WTC11 (cell line): ENCODE measurements around the gene PLXNB1. TPM values are rescaled to one million over a fixed set of nuclear protein-coding genes. Genes with fewer than 3 reads are reported as not detected.
A peak's percentile ranks its signal among the peaks of the same experiment; 100 is the strongest.

Source experiments
- ATF1 ChIP-seq: sonication (generic); formaldehyde crosslinking; IDR thresholded peaks from 2 replicates; pipeline ENCODE4 v1.8.1; 2023; ENCODE audit warnings: mild to moderate bottlenecking, moderate library complexity, missing genetic modification reagents
- CBFB ChIP-seq: sonication (generic); formaldehyde crosslinking; IDR thresholded peaks from 2 replicates; pipeline ENCODE4 v1.8.1; 2022; ENCODE audit warnings: mild to moderate bottlenecking, low read depth, missing genetic modification reagents
- CTCF ChIP-seq: fragments of 200-600 bp; IDR thresholded peaks from 2 replicates; pipeline ENCODE4 v1.8.0; 2022; ENCODE audit warnings: antibody characterized with exemption
- E2F5 ChIP-seq: sonication (generic); formaldehyde crosslinking; IDR thresholded peaks from 2 replicates; pipeline ENCODE4 v1.8.1; 2022; ENCODE audit warnings: mild to moderate bottlenecking, moderate library complexity, missing genetic modification reagents
- EMX1 ChIP-seq: fragments of 250-450 bp; sonication (Bioruptor Pico); IDR thresholded peaks from 2 replicates; pipeline ENCODE4 v1.8.0; 2021; ENCODE audit warnings: mild to moderate bottlenecking
- ESRRA ChIP-seq: sonication (generic); formaldehyde crosslinking; IDR thresholded peaks from 2 replicates; pipeline ENCODE4 v1.8.1; 2022; ENCODE audit warnings: mild to moderate bottlenecking, missing genetic modification reagents, borderline replicate concordance
- FOXJ3 ChIP-seq: sonication (generic); formaldehyde crosslinking; IDR thresholded peaks from 2 replicates; pipeline ENCODE4 v1.9.0; 2021; ENCODE audit warnings: missing genetic modification reagents, mild to moderate bottlenecking, borderline replicate concordance
- FOXK1 ChIP-seq: sonication (generic); formaldehyde crosslinking; IDR thresholded peaks from 2 replicates; pipeline ENCODE4 v1.8.0; 2022; ENCODE audit warnings: mild to moderate bottlenecking, moderate library complexity, missing genetic modification reagents
- GRHL2 ChIP-seq: fragments of 250-450 bp; sonication (Bioruptor Pico); IDR thresholded peaks from 2 replicates; pipeline ENCODE4 v1.8.0; 2022; ENCODE audit warnings: mild to moderate bottlenecking, moderate library complexity; ENCODE audit not compliant: insufficient replicate concordance, severe bottlenecking
- IRF1 ChIP-seq: sonication (generic); formaldehyde crosslinking; IDR thresholded peaks from 2 replicates; pipeline ENCODE4 v1.8.0; 2023; ENCODE audit warnings: missing genetic modification reagents
- MXD4 ChIP-seq: fragments of 250-450 bp; sonication (Bioruptor Pico); IDR thresholded peaks from 2 replicates; pipeline ENCODE4 v1.8.0; 2021; ENCODE audit warnings: mild to moderate bottlenecking, moderate library complexity, borderline replicate concordance
- MYBL2 ChIP-seq: sonication (generic); formaldehyde crosslinking; IDR thresholded peaks from 2 replicates; pipeline ENCODE4 v1.8.1; 2023; ENCODE audit warnings: mild to moderate bottlenecking, moderate library complexity, missing genetic modification reagents
- NFE2L1 ChIP-seq: sonication (generic); formaldehyde crosslinking; IDR thresholded peaks from 2 replicates; pipeline ENCODE4 v1.8.1; 2023; ENCODE audit warnings: missing genetic modification reagents
- NR1H2 ChIP-seq: sonication (generic); formaldehyde crosslinking; IDR thresholded peaks from 2 replicates; pipeline ENCODE4 v1.9.0; 2021; ENCODE audit warnings: mild to moderate bottlenecking, moderate library complexity, missing genetic modification reagents
- NR3C1 ChIP-seq: sonication (generic); formaldehyde crosslinking; conservative IDR thresholded peaks from 2 replicates; pipeline ENCODE4 v1.8.1; 2023; ENCODE audit warnings: low read depth, mild to moderate bottlenecking, missing genetic modification reagents
- PREB ChIP-seq: sonication (generic); formaldehyde crosslinking; IDR thresholded peaks from 2 replicates; pipeline ENCODE4 v1.8.1; 2022; ENCODE audit warnings: mild to moderate bottlenecking, missing genetic modification reagents, moderate library complexity, borderline replicate concordance
- SP1 ChIP-seq: sonication (generic); formaldehyde crosslinking; conservative IDR thresholded peaks from 2 replicates; pipeline ENCODE4 v1.8.1; 2022; ENCODE audit warnings: missing genetic modification reagents
- STAT6 ChIP-seq: sonication (generic); formaldehyde crosslinking; conservative IDR thresholded peaks from 2 replicates; pipeline ENCODE4 v1.8.1; 2023; ENCODE audit warnings: mild to moderate bottlenecking, low read depth, missing genetic modification reagents, moderate library complexity
- ZNF317 ChIP-seq: sonication (generic); formaldehyde crosslinking; IDR thresholded peaks from 2 replicates; pipeline ENCODE4 v1.8.1; 2023; ENCODE audit warnings: low read depth, mild to moderate bottlenecking, moderate library complexity, missing genetic modification reagents, borderline replicate concordance
- ZNF532 ChIP-seq: fragments of 250-450 bp; sonication (Bioruptor Pico); IDR thresholded peaks from 2 replicates; pipeline ENCODE4 v1.9.0; 2021; ENCODE audit warnings: mild to moderate bottlenecking, borderline replicate concordance
- total RNA-seq: library from RNA; stranded (reverse); gene quantifications from 3 replicates; pipeline ENCODE4 v1.2.3, GENCODE V29; 2021
- TF ChIP-seq, protein P1 (sequence below): sonication (generic); formaldehyde crosslinking; IDR thresholded peaks from 2 replicates; pipeline ENCODE4 v1.8.1; 2023; ENCODE audit warnings: mild to moderate bottlenecking, moderate library complexity, missing genetic modification reagents
- TF ChIP-seq, protein P2 (sequence below): fragments of 250-450 bp; sonication (Bioruptor Pico); conservative IDR thresholded peaks from 2 replicates; pipeline ENCODE4 v1.9.0; 2021; ENCODE audit warnings: mild to moderate bottlenecking

Gene PLXNB1
- total RNA-seq, 1 experiment from 2014 or later = 143 TPM

- TF ChIP-seq E2F5 (CRISPR knock-in tag) (no peak), NR3C1 (CRISPR knock-in tag) (no peak), FOXK1 (CRISPR knock-in tag) (peak; percentile 51; the same call in 1 of the 2 replicates), NFE2L1 (peak; percentile 99), ZNF532 (peak; percentile 23; the same call in 1 of the 2 replicates), STAT6 (CRISPR knock-in tag) (no peak), MXD4 (CRISPR knock-in tag) (no peak), CBFB (no peak), ZNF317 (no peak), MYBL2 (CRISPR knock-in tag) (no peak), EMX1 (CRISPR knock-in tag) (no peak), CTCF (no peak), NR1H2 (CRISPR knock-in tag) (no peak), ATF1 (no peak), GRHL2 (CRISPR knock-in tag) (no peak), IRF1 (CRISPR knock-in tag) (no peak), ESRRA (CRISPR knock-in tag) (no peak), SP1 (peak; percentile 75), FOXJ3 (no peak), PREB (no peak)
- TF ChIP-seq, protein P1, sequence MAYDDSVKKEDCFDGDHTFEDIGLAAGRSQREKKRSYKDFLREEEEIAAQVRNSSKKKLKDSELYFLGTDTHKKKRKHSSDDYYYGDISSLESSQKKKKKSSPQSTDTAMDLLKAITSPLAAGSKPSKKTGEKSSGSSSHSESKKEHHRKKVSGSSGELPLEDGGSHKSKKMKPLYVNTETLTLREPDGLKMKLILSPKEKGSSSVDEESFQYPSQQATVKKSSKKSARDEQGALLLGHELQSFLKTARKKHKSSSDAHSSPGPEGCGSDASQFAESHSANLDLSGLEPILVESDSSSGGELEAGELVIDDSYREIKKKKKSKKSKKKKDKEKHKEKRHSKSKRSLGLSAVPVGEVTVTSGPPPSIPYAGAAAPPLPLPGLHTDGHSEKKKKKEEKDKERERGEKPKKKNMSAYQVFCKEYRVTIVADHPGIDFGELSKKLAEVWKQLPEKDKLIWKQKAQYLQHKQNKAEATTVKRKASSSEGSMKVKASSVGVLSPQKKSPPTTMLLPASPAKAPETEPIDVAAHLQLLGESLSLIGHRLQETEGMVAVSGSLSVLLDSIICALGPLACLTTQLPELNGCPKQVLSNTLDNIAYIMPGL (CRISPR knock-in tag) = 0 out of 2 replicates have a peak, but pooled peaks have one; percentile 18
- TF ChIP-seq, protein P2, sequence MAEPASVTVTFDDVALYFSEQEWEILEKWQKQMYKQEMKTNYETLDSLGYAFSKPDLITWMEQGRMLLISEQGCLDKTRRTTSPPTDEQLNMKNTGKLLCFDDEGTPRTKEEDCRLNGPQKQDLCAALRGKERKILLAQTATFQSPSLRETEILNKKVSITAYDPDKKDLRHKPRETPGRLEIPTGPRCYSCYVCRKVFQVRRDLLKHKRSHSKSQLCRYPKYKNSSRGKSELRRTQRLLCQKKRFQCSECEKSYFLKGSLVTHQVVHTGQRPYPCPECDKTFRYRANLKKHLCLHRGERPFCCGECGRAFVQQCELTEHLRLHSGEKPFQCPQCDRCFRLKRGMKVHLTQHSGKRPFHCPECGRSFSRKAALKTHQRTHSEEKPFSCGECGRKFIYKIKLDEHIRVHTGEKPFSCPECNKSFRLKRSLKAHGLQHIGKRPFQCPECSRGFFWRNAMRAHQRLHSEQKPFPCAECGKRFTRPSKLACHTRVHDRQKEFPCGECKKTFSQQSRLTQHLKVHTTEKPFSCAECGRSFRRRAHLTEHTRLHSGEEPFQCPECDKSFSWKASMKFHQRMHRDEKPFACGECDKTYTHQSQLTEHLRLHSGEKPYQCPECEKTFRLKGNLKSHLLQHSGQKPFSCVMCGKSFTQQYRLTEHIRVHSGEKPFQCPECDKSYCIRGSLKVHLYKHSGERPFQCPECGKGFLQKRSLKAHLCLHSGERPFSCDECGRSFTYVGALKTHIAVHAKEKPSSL = no peak
Measured at GRCh38 chr3:48465531-48466378, 35.9 kb upstream of the PLXNB1 start (continued).
